A673 (cell line): ENCODE measurements around the gene EIF3M. TPM values are rescaled to one million over a fixed set of nuclear protein-coding genes. Genes with fewer than 3 reads are reported as not detected.

Experiments used
- BruUV-seq: library from RNA; stranded (reverse); fragments of 400-500 nt; replicated peaks from 2 replicates; lab custom pipeline; 2021; lab: Mats Ljungman, UMichigan
- CTCF ChIA-PET: fragments of 300-600 bp; sonication (Branson Sonifier 250); formaldehyde crosslinking; loops from one replicate; lab custom pipeline; 2022; ENCODE audit warnings: antibody characterized with exemption; lab: Charles Lee
- POLR2A ChIA-PET: fragments of 300-600 bp; sonication (Branson Sonifier 250); formaldehyde crosslinking; loops from one replicate; lab custom pipeline; 2022; ENCODE audit warnings: antibody characterized with exemption; ENCODE audit not compliant: low non-redundant PET; lab: Charles Lee
- DNase-seq: peaks from one replicate; pipeline ENCODE4 v3.0.0-alpha.2; 2015; ENCODE audit warnings: low spot score
- H3K27ac ChIP-seq: fragments of 200-600 bp; sonication (generic); 2 replicates; pipeline ENCODE4 v1.5.1; 2016; ENCODE audit warnings: mixed run types, low read depth, mild to moderate bottlenecking, mixed read lengths, antibody characterized with exemption, low read length; ENCODE audit not compliant: poor library complexity, severe bottlenecking
- H3K27me3 ChIP-seq: fragments of 200-600 bp; sonication (generic); replicated peaks from 2 replicates; pipeline ENCODE4 v1.6.1; 2017; ENCODE audit warnings: mixed run types, low read depth, mild to moderate bottlenecking, mixed read lengths, antibody characterized with exemption, low read length; ENCODE audit not compliant: insufficient read depth, poor library complexity
- H3K36me3 ChIP-seq: fragments of 200-600 bp; sonication (generic); 2 replicates; pipeline ENCODE4 v1.6.1; 2016; ENCODE audit warnings: mixed run types, mild to moderate bottlenecking, mixed read lengths, antibody characterized with exemption, low read length; ENCODE audit not compliant: insufficient read depth, poor library complexity, severe bottlenecking
- H3K4me1 ChIP-seq: fragments of 200-600 bp; sonication (generic); 2 replicates; pipeline ENCODE4 v1.6.1; 2017; ENCODE audit warnings: mixed run types, mild to moderate bottlenecking, mixed read lengths, antibody characterized with exemption, low read length; ENCODE audit not compliant: insufficient read depth, poor library complexity, severe bottlenecking
- H3K4me3 ChIP-seq: fragments of 200-600 bp; sonication (generic); 2 replicates; pipeline ENCODE4 v1.5.1; 2016; ENCODE audit warnings: low read depth, mixed run types, mild to moderate bottlenecking, mixed read lengths, low read length; ENCODE audit not compliant: poor library complexity, severe bottlenecking
- H3K9me3 ChIP-seq: fragments of 200-600 bp; sonication (generic); 2 replicates; pipeline ENCODE4 v1.6.1; 2016; ENCODE audit warnings: mixed run types, low read depth, mild to moderate bottlenecking, mixed read lengths, antibody characterized with exemption, low read length; ENCODE audit not compliant: poor library complexity, severe bottlenecking
- EZH2 ChIP-seq: fragments of 200-600 bp; sonication (generic); IDR thresholded peaks from 2 replicates; pipeline ENCODE4 v1.6.1; 2017; ENCODE audit warnings: borderline replicate concordance, low read depth, mild to moderate bottlenecking, mixed read lengths, antibody characterized with exemption, low read length; ENCODE audit not compliant: poor library complexity, severe bottlenecking
- intact Hi-C: fragments of 100-400 bp; cut with micrococcal nuclease; formaldehyde crosslinking; loops from one replicate; pipeline ENCODE4 v1.10.0; 2022; ENCODE audit not compliant: unreplicated experiment
- total RNA-seq: library from RNA; stranded (reverse); gene quantifications from 2 replicates; pipeline ENCODE4 v1.2.3, GENCODE V29; 2021
- TF ChIP-seq, protein P1 (sequence below): fragments of 300-800, 200-600 bp; sonication (generic); conservative IDR thresholded peaks from 2 replicates; pipeline ENCODE4 v1.5.1; 2017; ENCODE audit warnings: low read depth, mild to moderate bottlenecking, antibody characterized with exemption, low read length, moderate library complexity, mixed read lengths

Gene EIF3M
- total RNA-seq, 1 experiment from 2014 or later, result 1,119 TPM

- POLR2A ChIA-PET, result no interaction called here
- BruUV-seq, result no TSS peak
- TF ChIP-seq, protein P1, sequence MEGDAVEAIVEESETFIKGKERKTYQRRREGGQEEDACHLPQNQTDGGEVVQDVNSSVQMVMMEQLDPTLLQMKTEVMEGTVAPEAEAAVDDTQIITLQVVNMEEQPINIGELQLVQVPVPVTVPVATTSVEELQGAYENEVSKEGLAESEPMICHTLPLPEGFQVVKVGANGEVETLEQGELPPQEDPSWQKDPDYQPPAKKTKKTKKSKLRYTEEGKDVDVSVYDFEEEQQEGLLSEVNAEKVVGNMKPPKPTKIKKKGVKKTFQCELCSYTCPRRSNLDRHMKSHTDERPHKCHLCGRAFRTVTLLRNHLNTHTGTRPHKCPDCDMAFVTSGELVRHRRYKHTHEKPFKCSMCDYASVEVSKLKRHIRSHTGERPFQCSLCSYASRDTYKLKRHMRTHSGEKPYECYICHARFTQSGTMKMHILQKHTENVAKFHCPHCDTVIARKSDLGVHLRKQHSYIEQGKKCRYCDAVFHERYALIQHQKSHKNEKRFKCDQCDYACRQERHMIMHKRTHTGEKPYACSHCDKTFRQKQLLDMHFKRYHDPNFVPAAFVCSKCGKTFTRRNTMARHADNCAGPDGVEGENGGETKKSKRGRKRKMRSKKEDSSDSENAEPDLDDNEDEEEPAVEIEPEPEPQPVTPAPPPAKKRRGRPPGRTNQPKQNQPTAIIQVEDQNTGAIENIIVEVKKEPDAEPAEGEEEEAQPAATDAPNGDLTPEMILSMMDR, result no peak
- no peak for TF ChIP-seq EZH2
- CTCF ChIA-PET, result no interaction called here
- no peak overlapping the region for H3K27ac ChIP-seq
- H3K4me1 ChIP-seq, result peaks cover 27% of the 10 kb centered on the region
- H3K9me3 ChIP-seq, result no peaks in the 10 kb centered on the region
- peaks cover under 1% of the 10 kb centered on the region for H3K36me3 ChIP-seq
- intact Hi-C loops, result loop anchor here (5.0 kb wide), 1 partner anchor 194 kb away; no protein-coding TSS in a partner anchor
- no peak overlapping the region for H3K4me3 ChIP-seq
- no peaks in the 10 kb centered on the region for H3K27me3 ChIP-seq
- no peak for DNase-seq
These were observed 2.1 kb upstream of the EIF3M start for GRCh38 chr11:32581556-32581955.

DNA sequence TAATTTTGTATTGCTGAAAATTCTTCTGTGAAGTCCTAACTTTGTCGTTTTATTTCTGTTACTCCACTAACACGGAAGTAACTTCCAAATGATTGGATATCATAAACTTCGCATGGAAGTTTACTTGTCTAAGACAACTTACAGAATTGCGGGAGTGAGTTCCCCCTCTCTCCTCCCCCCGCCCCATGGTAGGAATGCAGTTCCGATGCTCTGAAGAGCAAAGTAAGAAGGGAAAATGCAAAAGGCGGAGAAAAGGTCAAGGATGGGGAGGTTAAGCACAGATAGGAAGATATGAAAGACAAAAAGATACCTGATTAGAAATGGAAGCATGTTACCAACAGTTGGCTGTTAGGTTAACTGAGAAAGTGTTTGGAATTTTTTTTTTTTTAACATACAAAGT lies 1.3 kb downstream of the EIF3M start:
- Histone ChIP-seq H3K36me3 (peaks cover 32% of the 10 kb centered on the region), H3K9me3 (no peaks in the 10 kb centered on the region), H3K4me1 (peaks cover 33% of the 10 kb centered on the region), H3K27ac (peak overlapping the region; percentile 91), H3K27me3 (no peaks in the 10 kb centered on the region), H3K4me3 (peak overlapping the region; percentile 67)
- BruUV-seq, result TSS peak; percentile 47
- no peak for TF ChIP-seq EZH2
- TF ChIP-seq, protein P1, result no peak
- CTCF ChIA-PET, result interaction anchor here (1.9 kb wide), 1 partner anchor 261 kb away, joined by 6 read pairs; no protein-coding TSS in a partner anchor
- peak; percentile 50 for DNase-seq
- POLR2A ChIA-PET, result no interaction called here
- intact Hi-C loops, result loop anchor here (5.0 kb wide), 1 partner anchor 198 kb away; no protein-coding TSS in a partner anchor

GRCh38 chr11:32586576-32587190 lies 3.1 kb downstream of the EIF3M start:
- peak; percentile 88 for DNase-seq
- POLR2A ChIA-PET, result no interaction called here

More at GRCh38 chr11:32586576-32587190, 3.1 kb downstream of the EIF3M start:
- intact Hi-C loops, result no loop called here
- CTCF ChIA-PET, result interaction anchor here (1.5 kb wide), 1 partner anchor 200 kb away, joined by 5 read pairs; no protein-coding TSS in a partner anchor
- BruUV-seq, result no TSS peak
- H3K9me3 ChIP-seq, result no peaks in the 10 kb centered on the region
- peaks cover 50% of the 10 kb centered on the region for H3K36me3 ChIP-seq
- peak overlapping the region; percentile 2 for H3K4me3 ChIP-seq
- no peak for TF ChIP-seq EZH2
- TF ChIP-seq, protein P1, result peak; percentile 79
- peaks cover 33% of the 10 kb centered on the region for H3K4me1 ChIP-seq
- H3K27me3 ChIP-seq, result no peaks in the 10 kb centered on the region
- peak overlapping the region; percentile 28 for H3K27ac ChIP-seq
